H9 (cell line): ENCODE measurements around the gene B9D1. TPM values are rescaled to one million over a fixed set of nuclear protein-coding genes. Genes with fewer than 3 reads are reported as not detected.
A peak's percentile ranks its signal among the peaks of the same experiment; 100 is the strongest.

ENCODE experiments used
- DNase-seq: peaks from one replicate; pipeline ENCODE4 v3.0.0-alpha.2; 2017
- H2AFZ ChIP-seq: one replicate; pipeline ENCODE4 v1.6.1; 2013; ENCODE audit warnings: mild to moderate bottlenecking, low read length, control low read depth, moderate library complexity
- H2AK5ac ChIP-seq: 2 replicates; pipeline ENCODE4 v1.6.1; 2013; ENCODE audit warnings: low read length, control low read depth, mixed read lengths; ENCODE audit not compliant: insufficient read length
- H2BK120ac ChIP-seq: one replicate; pipeline ENCODE4 v1.6.1; 2013; ENCODE audit warnings: low read depth, mild to moderate bottlenecking, low read length, control low read depth, inconsistent platforms; ENCODE audit not compliant: poor library complexity, severe bottlenecking
- H2BK12ac ChIP-seq: 2 replicates; pipeline ENCODE4 v1.6.1; 2013; ENCODE audit warnings: low read length, control low read depth, mixed read lengths, low read depth; ENCODE audit not compliant: insufficient read length
- H2BK15ac ChIP-seq: 2 replicates; pipeline ENCODE4 v1.6.1; 2013; ENCODE audit warnings: low read depth, low read length, control low read depth
- H2BK20ac ChIP-seq: one replicate; pipeline ENCODE4 v1.6.1; 2013; ENCODE audit warnings: low read depth, mild to moderate bottlenecking, low read length, control low read depth, inconsistent platforms; ENCODE audit not compliant: poor library complexity, severe bottlenecking
- H2BK5ac ChIP-seq: 2 replicates; pipeline ENCODE4 v1.6.1; 2013; ENCODE audit warnings: low read length, control low read depth, mixed read lengths; ENCODE audit not compliant: insufficient read length
- H3K14ac ChIP-seq: 2 replicates; pipeline ENCODE4 v1.6.1; 2013; ENCODE audit warnings: low read length, control low read depth; ENCODE audit not compliant: insufficient read depth
- H3K18ac ChIP-seq: 2 replicates; pipeline ENCODE4 v1.6.1; 2013; ENCODE audit warnings: low read depth, mild to moderate bottlenecking, mixed read lengths, low read length, control low read depth; ENCODE audit not compliant: insufficient read length
- H3K23ac ChIP-seq: 2 replicates; pipeline ENCODE4 v1.6.1; 2013; ENCODE audit warnings: low read length, control low read depth, mixed read lengths, low read depth; ENCODE audit not compliant: insufficient read length
- H3K23me2 ChIP-seq: 2 replicates; pipeline ENCODE4 v1.6.1; 2013; ENCODE audit warnings: low read depth, mild to moderate bottlenecking, mixed read lengths, low read length, control low read depth; ENCODE audit not compliant: insufficient read length, poor library complexity, severe bottlenecking
- H3K27ac ChIP-seq: 2 replicates; pipeline ENCODE4 v1.5.1; 2013; ENCODE audit warnings: low read length, control low read depth, mixed read lengths, low read depth; ENCODE audit not compliant: insufficient read length
- H3K27me3 ChIP-seq: 2 replicates; pipeline ENCODE4 v1.6.1; 2013; ENCODE audit warnings: low read length, control low read depth, inconsistent platforms; ENCODE audit not compliant: insufficient read depth
- H3K4ac ChIP-seq: 2 replicates; pipeline ENCODE4 v1.6.1; 2013; ENCODE audit warnings: low read depth, mild to moderate bottlenecking, control low read depth, inconsistent platforms, low read length, moderate library complexity
- H3K4me1 ChIP-seq: 2 replicates; pipeline ENCODE4 v1.6.1; 2013; ENCODE audit warnings: low read length, control low read depth, inconsistent platforms; ENCODE audit not compliant: insufficient read depth
- H3K4me2 ChIP-seq: 2 replicates; pipeline ENCODE4 v1.6.1; 2013; ENCODE audit warnings: low read length, control low read depth, mixed read lengths; ENCODE audit not compliant: insufficient read length, insufficient read depth
- H3K56ac ChIP-seq: 2 replicates; pipeline ENCODE4 v1.6.1; 2013; ENCODE audit warnings: low read depth, mild to moderate bottlenecking, mixed read lengths, low read length, control low read depth; ENCODE audit not compliant: insufficient read length
- H3K79me1 ChIP-seq: 2 replicates; pipeline ENCODE4 v1.6.1; 2013; ENCODE audit warnings: low read depth, mild to moderate bottlenecking, moderate library complexity, low read length, control low read depth, inconsistent platforms; ENCODE audit not compliant: insufficient read depth, poor library complexity, severe bottlenecking
- H3K79me2 ChIP-seq: 2 replicates; pipeline ENCODE4 v1.6.1; 2013; ENCODE audit warnings: low read length, control low read depth, inconsistent platforms; ENCODE audit not compliant: insufficient read depth
- H3K9ac ChIP-seq: 2 replicates; pipeline ENCODE4 v1.6.1; 2013; ENCODE audit warnings: low read length, control low read depth, mixed read lengths; ENCODE audit not compliant: insufficient read length; ENCODE audit errors: extremely low read depth
- H3K9me3 ChIP-seq: one replicate; pipeline ENCODE4 v1.6.1; 2013; ENCODE audit warnings: low read depth, low read length, inconsistent platforms; ENCODE audit not compliant: control insufficient read depth
- H3T11ph ChIP-seq: one replicate; pipeline ENCODE4 v1.6.1; 2013; ENCODE audit warnings: mild to moderate bottlenecking, low read length, control low read depth, inconsistent platforms
- H4K20me1 ChIP-seq: one replicate; pipeline ENCODE4 v1.6.1; 2013; ENCODE audit not compliant: control insufficient read depth, insufficient read length, insufficient read depth
- H4K5ac ChIP-seq: 2 replicates; pipeline ENCODE4 v1.6.1; 2013; ENCODE audit warnings: low read depth, mild to moderate bottlenecking, mixed read lengths, low read length, control low read depth; ENCODE audit not compliant: insufficient read length
- H4K8ac ChIP-seq: replicated peaks from 2 replicates; pipeline ENCODE4 v1.6.1; 2013; ENCODE audit warnings: low read length, control low read depth, mixed read lengths, low read depth; ENCODE audit not compliant: insufficient read length
- H4K91ac ChIP-seq: 2 replicates; pipeline ENCODE4 v1.6.1; 2013; ENCODE audit warnings: low read depth, mild to moderate bottlenecking, moderate library complexity, mixed read lengths, low read length, control low read depth; ENCODE audit not compliant: insufficient read length
- H3K27ac Mint-ChIP-seq, 3 experiments: 2 replicates in 2 of 3; 3 replicates in 1 of 3; pipeline ENCODE4 v1.8.0; 2020 to 2021; ENCODE audit warnings: mixed read lengths in 3 of 3, mild to moderate bottlenecking in 1 of 3, moderate library complexity in 1 of 3
- H3K27me3 Mint-ChIP-seq: 2 replicates; pipeline ENCODE4 v1.8.0; 2021; ENCODE audit warnings: low read depth, mild to moderate bottlenecking, moderate library complexity, mixed read lengths
- H3K36me3 Mint-ChIP-seq, 3 experiments: 2 replicates in 2 of 3; 3 replicates in 1 of 3; pipeline ENCODE4 v1.8.0; 2020 to 2021; ENCODE audit warnings: low read depth in 3 of 3, mixed read lengths in 3 of 3; ENCODE audit not compliant: insufficient read depth in 1 of 3
- H3K4me1 Mint-ChIP-seq, 2 experiments: 2 replicates each; pipeline ENCODE4 v1.8.0; 2020; ENCODE audit warnings: mixed read lengths in 2 of 2
- H3K4me3 Mint-ChIP-seq, 2 experiments: 2 replicates in 1 of 2; 3 replicates in 1 of 2; pipeline ENCODE4 v1.8.0; 2020 to 2021; ENCODE audit warnings: mild to moderate bottlenecking in 2 of 2, mixed read lengths in 2 of 2, moderate library complexity in 1 of 2
- H3K9me3 Mint-ChIP-seq, 2 experiments: 2 replicates in 1 of 2; 3 replicates in 1 of 2; pipeline ENCODE4 v1.8.0; 2020; ENCODE audit warnings: mild to moderate bottlenecking in 2 of 2, mixed read lengths in 2 of 2, moderate library complexity in 1 of 2
- CTCF ChIP-seq: fragments of 200-600 bp; sonication (generic); conservative IDR thresholded peaks from 3 replicates; pipeline ENCODE4 v1.8.0; 2021; ENCODE audit warnings: antibody characterized with exemption, mild to moderate bottlenecking
- WGBS: extraction: QIAGEN DNeasy Blood & Tissue Kit; methylation state at CpG from one replicate; pipeline ENCODE4 v1.1.7; 2013; ENCODE audit warnings: missing lambda C conversion rate, low lambda C conversion rate, mixed read lengths; ENCODE audit not compliant: insufficient read length; ENCODE audit errors: extremely low coverage; 5-methylcytosine and 5-hydroxymethylcytosine counted together
- total RNA-seq: library from RNA; stranded (reverse); gene quantifications from 2 replicates; pipeline ENCODE4 v1.2.1, GENCODE V29; 2021

The B9D1 gene
- total RNA-seq, 1 experiment from 2014 or later, result 30.4 TPM

- H3K79me1 ChIP-seq, result no peaks in the 10 kb centered on the region
- H2AK5ac ChIP-seq, result no peak overlapping the region
- peaks cover 7% of the 10 kb centered on the region; the same call in 1 of the 2 replicates for H3K4me1 ChIP-seq
- no peak overlapping the region for H2BK120ac ChIP-seq
- H3K14ac ChIP-seq, result no peak overlapping the region
- H3K9ac ChIP-seq, result no peak overlapping the region
- no peak overlapping the region for H3T11ph ChIP-seq
- H3K23ac ChIP-seq, result no peak overlapping the region
- peak; percentile 93 for DNase-seq
- peaks cover 3% of the 10 kb centered on the region for H4K20me1 ChIP-seq
- no peak overlapping the region for H4K5ac ChIP-seq
- H3K18ac ChIP-seq, result no peak overlapping the region
- H3K27ac ChIP-seq, result no peak overlapping the region
- H2BK15ac ChIP-seq, result no peak overlapping the region
- Mint-ChIP-seq H3K4me1 (peaks cover 40 to 49% of the 10 kb centered on the region in 2 experiments), H3K9me3 (no peaks in the 10 kb centered on the region), H3K4me3 (no peak overlapping the region), H3K36me3 (peaks cover 1 to 4% (median 3%) of the 10 kb centered on the region in 3 experiments; a peak in 4 of 7 replicates), H3K27me3 (peaks cover 2% of the 10 kb centered on the region; the same call in 1 of the 2 replicates), H3K27ac (peak overlapping the region in 1 of 3 experiments; percentile 86; a peak in 1 of 7 replicates)
- H3K4ac ChIP-seq, result no peak overlapping the region
- no peaks in the 10 kb centered on the region for H3K27me3 ChIP-seq
- no CpG with 5 or more reads among the region's 7 CpGs for WGBS
- H4K91ac ChIP-seq, result no peak overlapping the region
- H3K4me2 ChIP-seq, result no peak overlapping the region
- H3K56ac ChIP-seq, result no peak overlapping the region
- no peak overlapping the region for H4K8ac ChIP-seq
- no peak overlapping the region for H2BK20ac ChIP-seq
- H3K79me2 ChIP-seq, result no peaks in the 10 kb centered on the region
- no peak overlapping the region for H2AFZ ChIP-seq
- peak; percentile 81 for TF ChIP-seq CTCF
- no peaks in the 10 kb centered on the region for H3K23me2 ChIP-seq
- H3K9me3 ChIP-seq, result no peaks in the 10 kb centered on the region
- H2BK5ac ChIP-seq, result no peak overlapping the region
- no peak overlapping the region for H2BK12ac ChIP-seq
Observed at GRCh38 chr17:19338031-19338990, 24.2 kb downstream of the B9D1 start.
